Neural progenitor cell (in vitro differentiated cells): ENCODE measurements around the gene SPATA31C1. TPM values are rescaled to one million over a fixed set of nuclear protein-coding genes. Genes with fewer than 3 reads are reported as not detected.
"Not testable (repeated sequence)": the region's sequence is repeated elsewhere in the genome, so short reads cannot be mapped to it uniquely, and the experiment has no call there.

ENCODE experiments used
- DNase-seq: peaks from one replicate; pipeline ENCODE4 v3.0.0-alpha.2; 2016; ENCODE audit warnings: low spot score
- H2AFZ ChIP-seq: fragments of 200-600 bp; sonication (generic); replicated peaks from 2 replicates; pipeline ENCODE4 v1.6.1; 2016; ENCODE audit warnings: antibody characterized with exemption
- H3F3A ChIP-seq: fragments of 200-600 bp; sonication (generic); 2 replicates; pipeline ENCODE4 v1.6.1; 2016; ENCODE audit warnings: antibody characterized with exemption, low read depth
- H3K27ac ChIP-seq: fragments of 200-600 bp; sonication (generic); 2 replicates; pipeline ENCODE4 v1.5.1; 2016; ENCODE audit warnings: mild to moderate bottlenecking
- H3K27me3 ChIP-seq: fragments of 200-600 bp; sonication (generic); 2 replicates; pipeline ENCODE4 v1.6.1; 2016; ENCODE audit warnings: mild to moderate bottlenecking, moderate library complexity
- H3K36me3 ChIP-seq: fragments of 200-600 bp; sonication (generic); 2 replicates; pipeline ENCODE4 v1.5.1; 2016
- H3K4me1 ChIP-seq: fragments of 200-600 bp; sonication (generic); 2 replicates; pipeline ENCODE4 v1.6.1; 2016; ENCODE audit warnings: mixed run types
- H3K4me2 ChIP-seq: fragments of 200-600 bp; sonication (generic); 2 replicates; pipeline ENCODE4 v1.6.1; 2016
- H3K4me3 ChIP-seq: fragments of 200-600 bp; sonication (generic); 2 replicates; pipeline ENCODE4 v1.5.1; 2016
- H3K79me2 ChIP-seq: fragments of 200-600 bp; sonication (generic); 2 replicates; pipeline ENCODE4 v1.6.1; 2016; ENCODE audit warnings: low read depth
- H3K9ac ChIP-seq: fragments of 200-600 bp; sonication (generic); 2 replicates; pipeline ENCODE4 v1.6.1; 2016
- H3K9me3 ChIP-seq: fragments of 200-600 bp; sonication (generic); 2 replicates; pipeline ENCODE4 v1.5.1; 2016; ENCODE audit warnings: low read depth
- H4K20me1 ChIP-seq: fragments of 200-600 bp; sonication (generic); 2 replicates; pipeline ENCODE4 v1.6.1; 2016; ENCODE audit warnings: low read depth
- H3K27ac Mint-ChIP-seq: 3 replicates; pipeline ENCODE4 v1.8.0; 2021; ENCODE audit warnings: mixed read lengths
- H3K27me3 Mint-ChIP-seq: 2 replicates; pipeline ENCODE4 v1.8.0; 2022; ENCODE audit warnings: low read depth, mild to moderate bottlenecking, inconsistent platforms, moderate library complexity, mixed read lengths; ENCODE audit not compliant: insufficient read depth
- H3K36me3 Mint-ChIP-seq: 3 replicates; pipeline ENCODE4 v1.8.0; 2021; ENCODE audit warnings: mixed read lengths
- H3K4me1 Mint-ChIP-seq: 3 replicates; pipeline ENCODE4 v1.8.0; 2021; ENCODE audit warnings: mixed read lengths
- H3K4me3 Mint-ChIP-seq: 3 replicates; pipeline ENCODE4 v1.8.0; 2021; ENCODE audit warnings: mild to moderate bottlenecking, moderate library complexity, mixed read lengths
- H3K9me3 Mint-ChIP-seq: 3 replicates; pipeline ENCODE4 v1.8.0; 2020; ENCODE audit warnings: mixed read lengths
- EZH2 ChIP-seq: fragments of 200-600 bp; sonication (generic); IDR thresholded peaks from 2 replicates; pipeline ENCODE4 v1.6.1; 2017; ENCODE audit warnings: antibody characterized with exemption, mild to moderate bottlenecking, moderate library complexity
- EZH2phosphoT487 ChIP-seq: fragments of 200-600 bp; sonication (generic); IDR thresholded peaks from 2 replicates; pipeline ENCODE4 v1.6.1; 2017; ENCODE audit warnings: antibody characterized with exemption
- total RNA-seq: library from RNA; depleted of rRNA; stranded (reverse); fragments of >200 nt; gene quantifications from 2 replicates; pipeline ENCODE4 v1.2.3, GENCODE V29; 2015; ENCODE audit warnings: low replicate concordance
- TF ChIP-seq, protein P1 (sequence below): fragments of 200-600 bp; sonication (generic); IDR thresholded peaks from 2 replicates; pipeline ENCODE4 v1.5.1; 2017; ENCODE audit warnings: antibody characterized with exemption, mild to moderate bottlenecking

SPATA31C1 gene
- total RNA-seq, 1 donor from 2014 or later, result not detected

DNA sequence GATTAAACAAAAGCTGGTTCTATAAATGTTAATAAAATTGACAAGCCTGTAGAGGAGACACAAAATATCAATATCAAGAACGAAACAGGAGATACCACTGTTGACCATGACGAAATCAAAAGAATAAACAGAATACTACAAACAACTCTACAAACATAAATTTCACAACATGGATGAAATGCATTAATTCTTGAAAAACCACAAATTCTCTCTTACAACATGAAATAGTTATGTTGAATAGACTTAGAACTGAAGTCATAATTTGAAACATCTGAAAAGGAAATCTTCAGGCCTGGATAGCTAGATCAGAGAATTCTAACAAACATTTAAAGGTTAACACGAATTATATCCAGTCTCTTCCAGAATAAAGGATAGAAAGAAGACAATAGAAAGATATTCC is 6.9 kb upstream of the SPATA31C1 start:
- Histone ChIP-seq H3K36me3 (no peaks in the 10 kb centered on the region), H3K27me3 (no peaks in the 10 kb centered on the region), H4K20me1 (no peaks in the 10 kb centered on the region), H3K4me3 (no peak overlapping the region), H3K4me1 (no peaks in the 10 kb centered on the region), H3K79me2 (no peaks in the 10 kb centered on the region), H3F3A (no peaks in the 10 kb centered on the region), H3K4me2 (no peak overlapping the region), H2AFZ (no peak overlapping the region), H3K27ac (no peak overlapping the region), H3K9ac (no peak overlapping the region), H3K9me3 (no peaks in the 10 kb centered on the region)
- DNase-seq, result no peak
- Mint-ChIP-seq H3K4me3 (no peak overlapping the region), H3K27me3 (no peaks in the 10 kb centered on the region), H3K4me1 (no peaks in the 10 kb centered on the region), H3K36me3 (no peaks in the 10 kb centered on the region), H3K27ac (no peak overlapping the region), H3K9me3 (peaks cover 4% of the 10 kb centered on the region)
- TF ChIP-seq EZH2phosphoT487, result no peak
- no peak for TF ChIP-seq EZH2
- TF ChIP-seq, protein P1, sequence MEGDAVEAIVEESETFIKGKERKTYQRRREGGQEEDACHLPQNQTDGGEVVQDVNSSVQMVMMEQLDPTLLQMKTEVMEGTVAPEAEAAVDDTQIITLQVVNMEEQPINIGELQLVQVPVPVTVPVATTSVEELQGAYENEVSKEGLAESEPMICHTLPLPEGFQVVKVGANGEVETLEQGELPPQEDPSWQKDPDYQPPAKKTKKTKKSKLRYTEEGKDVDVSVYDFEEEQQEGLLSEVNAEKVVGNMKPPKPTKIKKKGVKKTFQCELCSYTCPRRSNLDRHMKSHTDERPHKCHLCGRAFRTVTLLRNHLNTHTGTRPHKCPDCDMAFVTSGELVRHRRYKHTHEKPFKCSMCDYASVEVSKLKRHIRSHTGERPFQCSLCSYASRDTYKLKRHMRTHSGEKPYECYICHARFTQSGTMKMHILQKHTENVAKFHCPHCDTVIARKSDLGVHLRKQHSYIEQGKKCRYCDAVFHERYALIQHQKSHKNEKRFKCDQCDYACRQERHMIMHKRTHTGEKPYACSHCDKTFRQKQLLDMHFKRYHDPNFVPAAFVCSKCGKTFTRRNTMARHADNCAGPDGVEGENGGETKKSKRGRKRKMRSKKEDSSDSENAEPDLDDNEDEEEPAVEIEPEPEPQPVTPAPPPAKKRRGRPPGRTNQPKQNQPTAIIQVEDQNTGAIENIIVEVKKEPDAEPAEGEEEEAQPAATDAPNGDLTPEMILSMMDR, result no peak

DNA sequence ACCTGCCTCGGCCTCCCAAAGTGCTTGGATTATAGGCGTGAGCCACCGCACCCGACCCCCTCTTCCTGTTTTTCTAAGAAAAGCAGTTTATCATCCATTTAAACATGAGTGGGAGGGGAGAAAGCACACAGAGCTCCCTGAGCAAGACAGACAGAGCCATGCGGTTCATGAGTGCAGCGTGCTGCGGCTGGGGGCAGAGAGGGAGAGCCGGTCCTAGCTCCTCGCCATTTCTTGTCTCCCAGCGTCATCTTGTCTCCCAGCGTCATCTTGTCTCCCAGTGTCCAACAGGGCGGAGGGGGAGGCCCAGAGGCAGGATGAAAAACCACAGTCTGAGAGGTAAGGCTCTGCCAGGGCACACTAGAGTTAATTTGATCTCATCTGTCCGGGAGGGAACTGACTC is 1.3 kb downstream of the SPATA31C1 start:
- not testable (repeated sequence) for H3K4me2 ChIP-seq, H3K36me3 Mint-ChIP-seq, H3K27ac ChIP-seq, H4K20me1 ChIP-seq, H3K4me1 ChIP-seq, H3F3A ChIP-seq, H3K9me3 Mint-ChIP-seq, H3K27me3 ChIP-seq, H3K4me3 Mint-ChIP-seq, H3K27me3 Mint-ChIP-seq, DNase-seq, H3K4me1 Mint-ChIP-seq, H3K9ac ChIP-seq, H3K79me2 ChIP-seq, H3K4me3 ChIP-seq, H3K27ac Mint-ChIP-seq, H2AFZ ChIP-seq, H3K9me3 ChIP-seq, H3K36me3 ChIP-seq

DNA sequence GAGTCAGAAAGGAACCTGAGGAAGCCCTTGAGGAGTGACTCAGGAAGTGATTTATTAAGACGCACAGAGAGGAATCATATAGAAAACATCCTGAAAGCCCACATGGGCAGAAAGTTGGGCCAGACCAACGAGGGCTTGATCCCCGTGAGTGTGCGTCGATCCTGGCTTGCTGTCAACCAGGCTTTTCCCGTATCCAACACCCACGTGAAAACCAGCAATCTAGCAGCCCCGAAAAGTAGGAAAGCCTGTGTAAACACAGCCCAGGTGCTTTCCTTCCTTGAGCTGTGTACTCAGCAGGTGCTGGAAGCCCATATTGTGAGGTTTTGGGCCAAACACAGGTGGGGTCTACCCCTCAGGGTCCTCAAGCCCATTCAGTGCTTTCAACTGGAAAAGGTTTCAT is 3.8 kb downstream of the SPATA31C1 start:
- H3K79me2 ChIP-seq, H3K36me3 ChIP-seq, H3K36me3 Mint-ChIP-seq, H3K9me3 Mint-ChIP-seq, H3K27me3 Mint-ChIP-seq, H3K4me2 ChIP-seq, H3K4me1 Mint-ChIP-seq, H4K20me1 ChIP-seq, H3K27me3 ChIP-seq, H2AFZ ChIP-seq, H3K9ac ChIP-seq, H3K4me1 ChIP-seq, DNase-seq, H3K27ac Mint-ChIP-seq, H3K4me3 ChIP-seq, H3K4me3 Mint-ChIP-seq, H3F3A ChIP-seq, H3K27ac ChIP-seq, H3K9me3 ChIP-seq: not testable (repeated sequence)

DNA sequence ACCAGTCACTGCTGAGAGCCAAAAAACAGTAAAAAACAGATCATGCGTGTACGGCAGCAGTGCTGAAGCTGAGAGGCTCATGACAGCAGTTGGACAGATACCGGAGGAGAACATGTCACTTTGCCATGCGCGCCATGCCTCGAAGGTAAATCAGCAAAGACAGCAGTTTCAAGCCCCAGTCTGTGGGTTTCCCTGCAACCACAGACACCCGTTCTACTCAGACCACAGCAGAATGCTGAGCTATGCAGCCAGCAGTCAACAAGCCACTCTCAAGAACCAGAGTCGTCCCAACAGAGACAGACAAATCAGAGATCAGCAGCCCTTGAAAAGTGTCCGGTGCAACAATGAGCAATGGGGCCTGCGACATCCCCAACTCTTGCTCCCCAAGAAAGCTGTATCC is 5.2 kb downstream of the SPATA31C1 start:
- H3K9me3 ChIP-seq, H3K36me3 Mint-ChIP-seq, H3K4me3 ChIP-seq, H3K4me2 ChIP-seq, H3K4me3 Mint-ChIP-seq, H3K4me1 Mint-ChIP-seq, H3K9ac ChIP-seq, H4K20me1 ChIP-seq, H3K9me3 Mint-ChIP-seq, DNase-seq, H3K27me3 Mint-ChIP-seq, H3K79me2 ChIP-seq, H3K36me3 ChIP-seq, H3K27me3 ChIP-seq, H3K27ac Mint-ChIP-seq, H3K4me1 ChIP-seq, H2AFZ ChIP-seq, H3F3A ChIP-seq, H3K27ac ChIP-seq: not testable (repeated sequence)

DNA sequence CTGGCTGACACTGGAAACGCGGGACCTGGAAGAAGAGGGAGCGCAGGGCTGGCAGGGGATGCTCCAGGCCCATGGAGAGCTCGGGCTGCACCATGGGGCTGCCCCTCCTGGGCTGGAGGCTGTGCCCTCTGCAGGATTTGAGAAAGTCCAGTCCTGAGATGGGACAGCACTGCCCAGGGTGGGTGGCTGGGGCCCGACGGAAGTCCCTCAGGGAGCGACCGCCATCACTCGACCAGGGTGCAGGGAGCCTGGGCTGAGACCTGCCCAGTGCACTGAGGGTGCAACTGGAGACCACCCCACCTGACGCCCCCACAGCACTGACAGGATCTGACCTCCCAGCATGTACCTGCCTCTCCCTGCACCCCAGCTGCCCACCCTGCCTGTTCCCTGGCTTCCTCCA is 7.1 kb downstream of the SPATA31C1 start:
- not testable (repeated sequence) for H3K9me3 Mint-ChIP-seq

DNA sequence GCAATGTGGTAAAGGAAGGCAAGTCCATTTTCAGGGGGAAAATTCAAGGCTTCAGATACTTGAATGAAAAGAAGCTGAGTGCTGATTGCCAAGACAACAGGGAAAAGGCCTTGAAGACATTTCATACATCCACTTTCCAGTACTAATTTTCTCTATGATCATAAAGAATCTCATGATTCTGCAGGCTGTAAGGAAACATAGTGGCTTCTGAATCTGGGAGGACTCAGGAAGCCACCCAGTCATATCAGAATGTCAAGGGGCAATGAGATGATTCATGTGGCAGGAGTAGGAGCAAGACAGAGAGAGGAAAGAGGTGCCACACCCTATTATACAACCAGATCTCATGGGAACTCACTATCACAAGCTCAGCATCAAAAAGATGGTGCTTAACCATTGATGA is 11.4 kb downstream of the SPATA31C1 start:
- H3K4me3 Mint-ChIP-seq, H3K27ac ChIP-seq, H3F3A ChIP-seq, H3K4me3 ChIP-seq, H3K36me3 ChIP-seq, DNase-seq, H3K4me1 Mint-ChIP-seq, H3K79me2 ChIP-seq, H3K9me3 Mint-ChIP-seq, H3K27me3 ChIP-seq, H3K9me3 ChIP-seq, H3K36me3 Mint-ChIP-seq, H3K27me3 Mint-ChIP-seq, H3K4me2 ChIP-seq, H3K4me1 ChIP-seq, H4K20me1 ChIP-seq, H2AFZ ChIP-seq, H3K9ac ChIP-seq, H3K27ac Mint-ChIP-seq: not testable (repeated sequence)

More for the DNA sequence above, 7.1 kb downstream of the SPATA31C1 start:
- not testable (repeated sequence) for H3K27ac Mint-ChIP-seq, H3K9ac ChIP-seq, H3K4me3 ChIP-seq, H3K27me3 ChIP-seq, H3K27ac ChIP-seq, H3K4me2 ChIP-seq, H3K4me1 ChIP-seq, H3K36me3 Mint-ChIP-seq, H2AFZ ChIP-seq, H3K9me3 ChIP-seq, H4K20me1 ChIP-seq, H3K79me2 ChIP-seq, H3K27me3 Mint-ChIP-seq, H3K4me3 Mint-ChIP-seq, H3K4me1 Mint-ChIP-seq, H3K36me3 ChIP-seq, H3F3A ChIP-seq, DNase-seq

DNA sequence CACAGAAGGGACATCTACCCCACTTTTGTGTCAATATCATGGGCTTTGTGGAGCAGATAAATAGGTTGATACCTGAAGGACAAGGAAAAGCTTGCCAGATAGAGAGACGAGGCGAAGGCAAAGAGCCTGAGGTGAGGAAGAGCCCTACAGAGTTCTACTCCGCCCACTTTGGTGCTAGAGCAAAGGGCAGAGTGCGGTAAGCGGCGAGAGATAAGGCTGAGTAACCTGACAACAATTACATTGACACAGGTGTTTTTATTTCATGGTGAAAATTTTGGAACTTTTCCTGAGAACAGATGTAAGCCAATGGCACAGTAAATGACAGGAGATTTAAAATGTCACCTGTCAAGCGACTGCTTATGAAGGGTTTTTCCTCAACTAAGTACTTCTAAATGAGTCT is 16.7 kb downstream of the SPATA31C1 start:
- DNase-seq, H3K27me3 ChIP-seq, H2AFZ ChIP-seq, H4K20me1 ChIP-seq, H3K9me3 ChIP-seq, H3K4me3 Mint-ChIP-seq, H3K9ac ChIP-seq, H3K27ac ChIP-seq, H3K27me3 Mint-ChIP-seq, H3K4me3 ChIP-seq, H3K27ac Mint-ChIP-seq, H3F3A ChIP-seq, H3K4me1 Mint-ChIP-seq, H3K36me3 ChIP-seq, H3K9me3 Mint-ChIP-seq, H3K36me3 Mint-ChIP-seq, H3K4me1 ChIP-seq, H3K4me2 ChIP-seq, H3K79me2 ChIP-seq: not testable (repeated sequence)

DNA sequence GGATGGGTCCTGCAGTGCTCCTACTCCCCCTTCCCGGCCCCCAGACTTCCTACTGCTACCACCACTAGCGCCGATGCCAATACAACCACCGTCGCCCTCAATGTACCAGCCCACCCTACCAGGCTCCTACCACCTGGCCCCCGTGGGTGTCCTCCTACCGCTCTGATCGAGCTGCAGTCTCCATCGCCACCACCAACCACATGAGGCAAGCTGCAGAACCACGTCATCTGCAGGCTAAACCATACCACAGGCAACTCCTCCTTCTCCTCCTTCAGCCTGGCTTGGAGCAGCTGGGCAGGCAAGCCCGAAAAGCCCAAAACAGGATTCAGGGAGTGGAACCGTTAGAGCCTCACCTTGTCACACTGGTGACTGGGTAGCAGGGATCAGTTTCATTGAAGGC is 19.6 kb downstream of the SPATA31C1 start:
- H3K4me3 ChIP-seq, H4K20me1 ChIP-seq, H3K27ac Mint-ChIP-seq, H3K36me3 Mint-ChIP-seq, H3K4me1 ChIP-seq, H3K27me3 ChIP-seq, DNase-seq, H3K4me3 Mint-ChIP-seq, H3K9me3 Mint-ChIP-seq, H3K4me2 ChIP-seq, H3F3A ChIP-seq, H3K36me3 ChIP-seq, H3K4me1 Mint-ChIP-seq, H3K9ac ChIP-seq, H3K9me3 ChIP-seq, H2AFZ ChIP-seq, H3K27ac ChIP-seq, H3K27me3 Mint-ChIP-seq, H3K79me2 ChIP-seq: not testable (repeated sequence)
